Activated CD4-positive, alpha-beta T cell treated with anti-CD3 and anti-CD28 coated beads for 48 hours (primary cell): ENCODE data around the gene C22orf31.
"Not testable (repeated sequence)": the region's sequence is repeated elsewhere in the genome, so short reads cannot be mapped to it uniquely, and the experiment has no call there.

Experiments
- DNase-seq: peaks from one replicate; pipeline ENCODE4 v3.0.0-alpha.2; 2020

C22orf31 gene

DNA sequence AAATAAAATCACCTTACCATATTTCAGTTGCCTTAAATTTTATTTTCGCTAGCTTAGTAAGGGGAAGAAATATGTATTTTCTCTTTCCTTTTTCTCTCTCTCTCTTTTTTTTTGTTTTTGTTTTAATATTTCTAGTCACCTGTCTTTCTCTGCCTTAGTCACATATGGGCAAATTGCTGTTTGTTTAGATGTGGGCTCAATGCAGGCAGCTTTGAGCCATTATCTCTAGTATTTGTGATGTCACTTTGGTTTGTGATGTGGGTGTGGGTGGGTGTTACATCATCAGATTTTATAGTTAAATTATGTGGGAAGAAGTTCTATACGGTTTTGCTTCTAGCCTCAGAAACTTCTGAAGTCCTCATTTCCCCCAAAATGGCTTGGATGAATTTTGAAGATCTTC lies at the start of gene C22orf31:
TSS of gene C22orf31 (minus strand) at position 59 of the 400 bp plus-strand sequence. CDS start at position 20, 39 bp downstream.
- no peak for DNase-seq

DNA sequence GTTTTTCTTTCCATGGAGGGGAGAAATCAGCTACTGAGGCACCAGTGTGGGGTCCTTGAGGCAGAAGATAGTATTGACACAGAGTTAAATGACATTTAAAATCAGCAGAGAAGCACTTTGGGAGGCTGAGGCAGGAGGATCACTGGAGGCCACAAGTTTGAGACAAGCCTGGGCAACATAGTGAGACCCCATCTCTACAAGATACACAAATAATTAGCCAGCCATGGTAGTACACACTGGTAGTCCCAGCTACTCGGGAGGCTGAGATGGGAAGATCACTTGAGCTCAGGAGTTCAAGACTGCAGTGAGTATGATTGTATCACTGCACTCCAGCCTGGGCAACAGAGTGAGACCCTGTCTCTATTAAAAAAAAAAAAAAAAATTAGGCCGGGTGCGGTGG lies 49.3 kb upstream of the C22orf31 start:
- DNase-seq: no peak

DNA sequence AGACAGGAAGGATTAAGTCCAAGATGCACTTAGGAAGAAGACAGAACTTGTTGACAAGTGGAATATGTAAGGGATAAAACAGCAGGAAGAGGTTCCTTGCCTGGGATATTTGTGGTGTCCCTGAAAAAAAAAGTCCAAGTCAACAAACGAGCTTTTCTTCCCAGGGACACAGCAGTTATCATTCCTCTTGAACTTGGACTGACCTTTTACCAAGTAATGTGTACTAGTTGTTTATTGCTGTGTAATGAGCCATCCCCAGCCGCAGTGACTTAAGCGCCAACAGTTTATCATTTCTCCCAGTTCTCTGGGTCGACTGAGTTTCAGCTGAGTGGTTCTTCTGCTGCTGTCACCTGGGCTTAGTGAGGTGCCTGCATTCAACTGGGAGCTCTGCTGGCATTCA lies 48.2 kb upstream of the C22orf31 start:
- no peak for DNase-seq

DNA sequence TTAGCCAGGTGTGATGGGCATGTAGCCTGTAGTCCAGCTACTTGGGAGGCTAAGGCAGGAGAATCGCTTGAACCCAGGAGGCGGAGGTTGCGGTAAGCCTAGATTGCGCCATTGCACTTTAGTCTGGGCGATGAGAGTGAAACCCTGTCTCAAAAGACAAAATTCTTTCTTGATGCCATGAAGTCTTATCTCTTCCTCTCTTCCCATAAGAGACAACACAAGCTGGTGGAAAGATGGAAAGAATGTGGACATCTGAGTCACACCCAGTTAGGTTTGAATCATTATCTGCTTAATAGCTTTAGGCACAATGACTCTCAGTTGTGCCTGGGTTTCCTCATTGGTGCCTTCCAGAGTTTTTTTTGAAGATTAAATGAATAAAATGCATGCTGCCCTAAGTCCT lies 46.5 kb upstream of the C22orf31 start:
- DNase-seq: no peak

DNA sequence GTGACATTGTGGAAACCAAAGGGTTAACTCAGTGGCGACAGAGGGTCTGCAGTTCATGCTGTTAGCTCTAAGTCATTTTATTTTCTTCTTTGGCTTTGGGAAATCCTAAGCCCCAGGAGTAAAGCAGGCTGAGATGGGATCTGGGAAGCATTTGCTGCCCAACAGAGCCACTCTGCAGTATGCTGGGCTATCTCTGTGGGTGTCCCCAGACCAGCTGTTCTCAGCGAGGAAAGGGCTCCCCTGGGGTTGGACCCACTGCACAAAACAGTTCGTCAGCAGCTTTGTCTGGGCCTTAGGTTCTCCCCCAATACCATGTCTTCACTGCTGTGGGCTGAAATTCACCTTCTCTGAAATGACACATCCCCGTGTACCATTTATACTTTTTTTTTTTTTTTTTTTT lies 45.2 kb upstream of the C22orf31 start:
- DNase-seq: no peak

DNA sequence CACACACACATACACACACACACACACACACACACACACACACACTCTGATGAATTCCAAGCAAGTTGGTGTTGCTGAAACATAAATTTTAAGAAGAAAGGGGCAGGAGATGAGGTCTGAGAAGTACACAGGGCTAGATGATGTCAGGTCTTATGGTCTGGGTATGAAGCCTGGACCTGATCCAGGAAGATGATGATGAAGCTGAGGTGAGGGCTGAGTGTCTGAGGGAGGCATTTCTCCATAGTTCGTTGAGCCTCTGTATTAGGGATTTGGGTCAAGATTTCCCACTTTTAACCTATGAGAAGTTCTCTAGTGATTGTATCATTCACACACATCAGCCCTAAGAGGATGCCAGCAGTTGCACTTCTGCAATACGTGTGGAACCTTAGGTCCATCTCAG lies 43.8 kb upstream of the C22orf31 start:
- DNase-seq: no peak

DNA sequence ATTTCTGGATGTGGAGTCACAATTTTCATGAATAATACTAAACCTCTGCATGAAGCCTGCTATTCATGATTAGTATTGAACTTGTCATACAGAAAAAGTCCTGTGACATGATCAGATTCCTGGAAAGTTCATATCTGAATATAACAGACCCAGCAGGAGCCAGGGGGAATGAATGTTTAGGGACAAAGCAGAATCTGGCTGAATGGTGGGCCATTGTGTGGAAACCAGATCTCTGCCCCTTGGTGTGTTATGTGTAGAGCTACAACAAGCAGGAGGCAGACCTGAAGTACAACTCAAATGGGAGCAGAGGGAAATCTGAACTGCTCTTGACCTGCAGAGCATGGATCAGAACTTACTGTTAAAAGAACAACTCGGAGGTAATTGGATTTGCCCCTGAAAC lies 41.5 kb upstream of the C22orf31 start:
- DNase-seq: no peak

DNA sequence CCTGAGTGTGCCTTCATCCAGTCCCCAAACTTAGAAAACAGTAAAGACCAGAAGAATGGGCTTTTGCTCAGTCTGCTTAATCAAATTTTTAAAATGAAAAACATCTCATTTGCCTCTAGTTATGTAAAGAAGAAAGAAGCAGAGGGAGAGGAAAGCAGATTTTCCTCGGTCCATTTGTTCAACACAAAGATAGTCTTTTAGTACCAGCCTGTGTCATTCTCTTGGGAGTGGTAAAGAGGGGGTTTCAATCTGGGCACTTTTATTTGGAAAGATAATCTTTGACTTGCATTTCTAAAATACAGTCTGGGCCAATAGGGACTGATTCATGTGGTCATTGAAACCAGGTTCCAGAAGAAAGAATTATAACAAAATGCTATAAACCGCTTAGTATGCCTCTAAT lies 40.7 kb upstream of the C22orf31 start:
- no peak for DNase-seq

DNA sequence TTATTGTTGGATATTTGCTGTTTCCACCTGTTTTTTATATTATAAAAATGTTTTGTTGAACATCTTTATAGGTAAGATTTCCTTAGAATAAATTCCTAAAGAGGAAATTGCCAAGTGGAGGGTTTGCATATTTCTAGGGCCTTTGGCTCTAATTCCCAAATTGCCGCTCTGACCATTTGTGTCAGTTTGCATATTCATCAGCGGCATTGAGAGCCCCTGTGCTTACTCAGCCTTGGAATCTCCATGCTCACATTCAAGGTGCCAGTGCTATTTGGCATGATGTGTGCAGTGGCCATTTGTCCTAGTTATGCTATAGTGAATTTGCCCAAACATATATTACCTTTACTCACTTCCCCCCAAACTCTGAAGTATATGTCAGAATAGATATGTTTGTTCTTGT lies 36.7 kb upstream of the C22orf31 start:
- DNase-seq: no peak

DNA sequence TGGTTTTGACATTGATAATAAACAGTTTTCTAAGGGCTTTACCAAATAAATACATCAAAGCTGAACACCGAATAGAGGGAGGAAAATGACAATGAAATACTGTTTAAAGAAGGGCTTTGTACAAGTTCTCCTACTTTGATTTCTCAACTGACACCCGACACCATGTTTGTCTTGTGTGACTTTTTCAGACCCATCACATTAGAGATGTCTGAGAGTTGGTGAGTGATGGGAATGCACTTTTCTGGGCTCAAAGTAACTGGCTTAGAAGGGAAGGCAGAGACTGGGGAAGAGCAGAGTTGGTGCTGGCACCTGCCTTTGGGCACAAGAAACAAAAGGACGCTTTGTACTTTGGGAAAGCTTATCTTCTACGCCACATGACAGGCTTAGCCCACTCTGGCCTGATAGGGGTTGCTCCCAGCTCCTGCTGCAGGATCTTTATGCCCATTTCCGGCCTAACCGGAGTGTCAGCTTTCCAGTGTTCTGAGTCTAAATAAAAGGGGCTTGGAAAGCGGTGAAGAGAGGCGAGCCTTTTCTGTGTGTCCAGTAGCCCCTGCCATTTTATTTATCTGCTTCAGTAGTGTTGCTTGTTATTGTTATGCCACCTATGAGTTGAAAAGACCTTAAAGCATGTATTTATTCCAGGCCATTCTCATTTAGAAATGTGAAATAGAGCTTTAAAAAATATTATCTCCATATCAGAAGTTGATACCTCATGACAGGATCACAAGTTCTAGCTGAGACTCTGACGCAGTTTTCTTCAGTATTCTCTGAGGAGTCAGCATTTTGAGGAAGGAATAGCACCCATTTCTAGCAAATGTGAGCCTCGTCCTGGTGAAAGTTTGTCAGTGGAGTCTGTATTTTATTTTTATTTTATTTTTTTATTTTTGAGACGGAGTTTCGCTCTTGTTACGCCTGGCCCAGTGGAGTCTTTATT lies 35.4 kb upstream of the C22orf31 start:
- no peak for DNase-seq

DNA sequence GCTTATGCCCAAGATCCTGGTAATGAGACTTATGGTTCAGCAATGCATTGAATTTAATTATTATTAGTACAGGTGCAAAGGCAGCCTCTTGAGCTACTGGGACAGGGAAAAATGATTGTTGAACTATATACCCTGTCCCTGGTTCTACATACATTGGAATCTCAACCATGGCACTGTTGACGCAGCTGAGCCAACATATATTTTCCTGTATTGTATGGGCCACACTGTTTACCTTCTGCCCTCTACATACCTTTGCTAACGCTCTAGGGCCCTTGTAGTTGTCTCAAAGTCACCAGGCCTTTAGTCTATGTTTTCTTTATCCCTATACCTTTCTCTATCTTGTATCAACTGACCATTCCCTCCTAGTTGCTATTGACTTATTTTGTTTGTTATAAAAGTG lies 33.8 kb upstream of the C22orf31 start:
- DNase-seq: no peak

DNA sequence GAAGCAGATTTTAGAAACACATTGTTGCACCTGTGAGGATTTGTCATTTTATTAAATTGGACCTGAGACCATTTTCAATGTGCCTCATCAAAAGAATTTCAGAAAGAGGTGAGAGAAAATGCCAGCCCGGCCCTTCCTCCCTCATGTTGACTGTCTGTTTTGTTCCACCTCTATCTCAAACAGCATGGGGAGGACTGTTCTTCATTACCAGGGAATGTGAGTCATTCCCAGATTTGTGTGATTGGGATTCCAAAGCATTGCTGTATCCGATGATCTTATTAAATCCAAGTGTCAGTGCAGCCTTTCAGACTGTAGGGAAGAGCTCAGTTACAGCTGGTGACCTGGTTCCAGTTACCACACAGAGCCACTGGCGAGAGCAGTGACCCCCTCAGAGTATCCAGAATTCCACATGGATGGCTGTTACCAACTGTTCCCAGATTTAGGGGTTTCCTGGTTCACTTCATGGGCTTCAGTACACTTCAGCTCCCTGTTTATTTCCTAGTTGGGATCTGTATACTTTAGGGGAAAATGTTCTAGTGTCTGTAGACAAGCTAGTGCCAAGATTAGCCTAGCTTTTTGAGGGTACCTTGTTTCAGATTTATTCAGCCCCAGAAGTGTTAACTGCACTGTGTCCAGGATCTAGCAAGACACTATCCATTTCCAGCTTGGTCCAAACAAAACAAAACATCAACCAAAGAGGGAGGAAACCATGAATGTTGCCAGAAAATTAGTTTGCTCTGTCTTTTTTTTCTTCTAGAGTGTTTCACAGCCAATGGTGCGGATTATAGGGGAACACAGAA lies 32.1 kb upstream of the C22orf31 start:
- DNase-seq: no peak

DNA sequence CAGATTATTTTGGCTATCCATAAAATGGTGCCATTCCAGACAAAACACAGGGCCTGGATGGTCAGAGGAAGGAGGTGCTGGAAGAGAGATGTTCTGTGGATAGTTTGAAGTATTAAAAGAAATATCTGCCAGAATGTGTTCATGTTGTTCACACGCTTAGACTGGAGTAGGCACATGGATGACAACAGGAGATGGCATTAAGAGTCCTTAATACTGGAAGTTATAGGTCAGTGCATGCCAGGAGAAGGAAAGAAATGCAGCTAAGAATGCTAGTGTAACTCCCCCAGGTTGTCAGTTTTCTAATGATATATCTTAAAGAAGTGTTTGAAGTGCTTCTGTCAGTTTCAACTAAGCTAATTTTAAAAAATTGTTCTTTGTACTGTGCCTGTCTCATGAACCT lies 31.4 kb upstream of the C22orf31 start:
- no peak for DNase-seq

DNA sequence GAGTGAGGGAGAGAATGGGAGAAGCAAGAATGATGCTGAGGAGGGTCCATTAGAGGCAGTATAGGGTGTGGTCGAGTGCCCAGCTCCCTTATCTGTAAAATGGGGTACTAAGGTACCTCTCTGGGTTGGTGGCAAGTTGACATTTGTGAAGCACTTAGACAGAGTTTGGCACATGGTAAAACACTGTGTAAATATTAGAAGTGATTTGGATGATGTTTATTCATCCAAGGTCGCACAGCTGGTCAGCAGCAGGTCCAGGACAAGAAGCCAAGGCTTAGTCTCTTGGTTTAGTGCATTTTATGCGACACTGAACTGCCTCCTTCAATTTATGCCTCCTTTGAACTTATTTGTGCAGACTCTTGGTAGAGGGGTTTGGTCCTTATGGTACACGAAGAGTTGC lies 30.6 kb upstream of the C22orf31 start:
- DNase-seq: no peak

DNA sequence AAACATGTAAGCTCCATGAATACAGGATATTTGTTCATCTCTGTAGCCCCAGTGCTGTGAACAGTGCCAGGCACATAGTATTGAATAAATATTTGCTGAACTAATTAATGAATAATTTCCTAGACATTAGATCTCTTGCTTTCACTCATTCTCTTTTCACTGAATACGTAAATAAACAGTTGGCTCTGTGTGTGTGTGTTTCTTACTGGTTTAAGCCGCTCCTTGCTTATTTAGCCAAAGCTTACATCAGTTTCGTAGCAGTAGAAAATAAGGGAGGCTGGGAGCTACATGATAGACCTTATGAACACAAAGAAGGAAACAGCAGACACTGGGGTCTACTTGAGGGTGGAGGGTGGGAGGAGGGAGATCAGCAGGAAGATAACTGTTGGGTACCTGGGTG lies 28.4 kb upstream of the C22orf31 start:
- no peak for DNase-seq

DNA sequence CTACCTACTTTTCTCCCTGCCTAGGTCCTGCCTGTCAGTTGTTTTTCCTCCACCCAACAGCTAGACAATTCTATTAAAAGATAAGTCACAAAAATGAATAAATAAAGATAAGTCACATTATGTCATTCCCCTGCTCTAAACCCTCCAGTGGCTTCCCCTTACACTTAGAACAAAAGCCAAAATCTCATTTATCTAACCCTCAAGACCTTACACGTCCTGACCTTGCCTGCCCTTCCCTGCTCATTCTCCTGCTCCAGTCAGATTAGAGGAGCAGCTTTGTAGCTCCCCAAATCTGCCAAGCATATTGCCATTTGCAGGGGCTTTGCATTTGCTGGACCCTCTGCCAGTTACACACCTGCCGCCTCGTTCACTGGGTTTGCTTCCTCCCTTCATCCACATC lies 27.9 kb upstream of the C22orf31 start:
- no peak for DNase-seq

DNA sequence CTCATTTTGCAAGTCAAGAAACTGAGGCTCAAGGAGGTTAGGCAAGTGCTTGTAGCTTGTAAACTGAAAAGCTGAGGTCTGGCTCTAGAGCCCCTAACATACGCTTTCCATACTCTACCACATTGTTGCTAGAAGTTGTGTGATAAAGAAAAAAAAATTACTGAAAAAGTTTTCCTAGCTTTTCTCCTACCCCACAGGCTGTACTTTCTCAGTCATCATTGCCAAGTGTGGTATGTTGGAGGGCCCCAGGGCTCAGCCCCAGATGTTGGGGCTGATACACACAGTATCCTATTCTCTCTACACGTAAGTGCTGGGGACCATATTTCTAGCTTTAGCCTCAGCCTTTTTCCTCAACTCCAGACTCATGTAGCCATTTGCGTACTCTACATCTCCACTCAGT lies 27.2 kb upstream of the C22orf31 start:
- no peak for DNase-seq

DNA sequence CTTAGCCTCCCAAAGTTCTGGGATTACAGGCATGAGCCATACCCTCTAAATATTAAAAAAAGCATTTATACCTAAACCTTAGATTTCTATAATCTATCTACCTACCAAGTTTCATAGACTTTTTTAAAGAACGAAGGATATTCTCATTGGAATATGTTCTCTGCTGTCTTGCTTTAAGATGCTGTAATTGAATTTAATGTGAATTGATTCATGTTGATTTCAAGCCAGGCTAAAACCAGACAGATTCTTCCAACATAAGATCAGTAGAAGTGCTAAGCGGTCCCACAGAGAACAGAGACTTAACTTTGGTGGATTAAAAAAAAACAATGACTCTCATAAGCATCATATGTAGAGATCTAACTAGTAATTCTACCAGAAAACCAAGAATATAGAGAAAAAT lies 25.4 kb upstream of the C22orf31 start:
- DNase-seq: no peak

DNA sequence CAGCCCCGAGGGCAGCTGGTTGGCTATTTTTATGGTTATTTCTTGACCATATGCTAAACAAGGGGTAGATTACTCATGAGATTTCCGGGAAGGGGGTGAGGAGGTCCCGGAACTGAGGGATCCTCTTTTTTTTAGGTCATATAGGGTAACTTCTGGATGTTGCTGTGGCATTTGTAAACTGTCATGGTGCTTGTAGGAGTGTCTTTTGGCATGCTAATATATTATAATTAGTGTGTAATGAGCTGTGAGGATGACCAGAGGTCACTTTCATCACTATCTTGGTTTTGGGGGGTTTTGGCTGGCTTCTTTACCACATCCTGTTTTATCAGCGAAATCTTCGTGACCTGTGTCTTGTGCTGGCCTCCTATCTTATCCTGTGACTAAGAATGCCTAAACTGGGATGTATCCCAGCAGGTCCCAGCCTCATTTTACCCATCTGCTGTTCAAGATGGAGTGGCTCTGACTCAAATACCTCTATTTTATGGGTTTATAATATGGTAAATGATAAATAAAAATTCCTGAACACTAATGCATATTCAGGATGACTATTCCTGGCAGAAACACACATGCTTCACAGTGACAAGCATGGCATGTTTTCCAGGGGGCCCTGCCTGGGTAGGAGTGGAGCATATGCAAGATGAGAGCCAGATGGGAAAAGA lies 22.4 kb upstream of the C22orf31 start:
- DNase-seq: no peak

DNA sequence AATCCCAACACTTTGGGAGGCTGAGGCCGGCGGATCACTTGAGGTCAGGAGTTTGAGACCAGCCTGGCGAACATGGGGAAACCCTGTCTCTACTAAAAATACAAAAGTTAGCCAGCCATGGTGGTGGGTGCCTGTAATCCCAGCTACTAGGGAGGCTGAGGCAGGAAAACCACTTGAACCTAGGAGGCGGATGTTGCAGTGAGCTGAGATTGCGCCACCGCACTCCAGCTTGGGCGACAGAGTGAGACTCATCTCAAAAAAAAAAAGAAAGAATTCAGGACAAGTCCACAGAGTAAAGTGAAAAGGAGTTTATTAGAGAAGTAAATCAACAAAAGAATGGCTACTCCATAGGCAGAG lies 21.9 kb upstream of the C22orf31 start:
- DNase-seq: not testable (repeated sequence)

DNA sequence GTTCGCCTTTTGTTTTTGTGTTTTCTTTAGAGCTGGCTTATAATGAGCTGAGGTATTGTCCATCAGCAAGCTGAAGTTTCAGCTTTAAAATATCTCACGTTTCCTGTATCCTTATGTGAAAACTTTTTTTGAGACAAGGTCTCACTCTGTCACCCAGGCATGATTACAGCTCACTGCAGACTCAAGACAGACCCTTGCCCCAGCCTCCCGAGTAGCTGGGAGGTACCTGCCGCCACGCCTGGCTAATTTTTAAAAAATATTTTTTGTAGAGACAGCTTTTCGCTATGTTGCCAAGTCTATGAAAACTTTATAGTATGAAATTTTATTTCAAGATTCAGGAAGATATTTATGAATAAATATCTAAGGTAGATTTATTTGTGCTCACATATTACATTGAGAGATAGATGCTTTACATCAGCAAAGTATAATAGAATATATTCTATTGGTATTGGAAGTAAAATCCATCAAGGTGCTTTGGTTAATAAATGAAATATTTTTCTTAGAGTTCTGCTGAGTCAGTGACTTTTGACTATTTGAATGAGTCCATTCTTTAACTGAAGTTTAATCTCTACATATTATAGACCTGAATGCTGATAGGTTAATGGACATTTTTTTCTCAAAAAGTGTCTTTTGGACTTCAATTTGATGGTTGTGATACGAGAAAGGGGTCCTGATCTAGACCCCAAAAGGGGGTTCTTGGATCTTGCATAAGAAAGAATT lies 21.4 kb upstream of the C22orf31 start:
- DNase-seq: no peak

DNA sequence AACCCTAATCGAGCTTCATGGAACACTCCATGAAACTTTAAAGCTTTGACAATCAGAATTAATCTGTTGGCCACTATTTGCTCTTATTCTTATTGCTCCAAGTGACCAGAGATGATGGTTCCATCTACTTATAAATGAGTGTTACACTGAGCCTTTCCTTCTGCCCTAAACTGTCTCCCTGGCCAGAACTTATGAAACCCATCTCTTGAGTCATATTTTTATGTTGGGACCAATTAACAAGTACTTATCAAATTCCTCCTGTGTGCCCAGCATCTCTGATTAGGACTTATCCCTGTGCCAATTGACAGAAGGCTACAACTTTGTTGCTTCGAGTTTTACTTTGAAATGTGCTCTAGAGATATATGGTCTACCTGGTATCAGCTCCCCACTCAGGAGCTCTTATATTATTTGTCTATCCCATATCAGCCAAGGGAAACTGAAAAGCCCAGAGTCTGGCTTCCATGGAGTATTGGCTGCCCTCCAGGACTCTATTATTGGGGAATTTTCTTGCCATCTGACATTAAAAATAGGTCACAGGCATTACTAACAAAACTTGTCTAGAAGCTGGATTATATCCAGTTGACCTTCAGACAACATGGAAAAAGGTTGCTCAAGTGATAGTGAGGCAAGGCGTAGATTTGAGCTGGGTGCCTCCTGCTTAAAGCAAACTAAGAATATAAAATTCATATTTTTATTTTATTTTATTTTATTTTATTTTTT lies 20.0 kb upstream of the C22orf31 start:
- DNase-seq: no peak
